GM12801 (cell line): ENCODE data around the gene PIH1D2.

Experiments used
- CTCF ChIP-seq: IDR thresholded peaks from one replicate; pipeline ENCODE4 v1.5.1; 2011; ENCODE audit warnings: control low read depth; ENCODE audit not compliant: insufficient read length; ENCODE audit errors: extremely low read depth

PIH1D2 gene

GRCh38 chr11:112073941-112074811 is at the start of gene PIH1D2, which contains the start of gene NKAPD1:
Gene PIH1D2 (minus strand): TSS chr11:112074017. CDS start chr11:112073174, 843 bp downstream.
Gene NKAPD1 (plus strand): TSS chr11:112074299. CDS start chr11:112075575, 1,276 bp downstream.
- TF ChIP-seq CTCF, result no peak

- TF ChIP-seq CTCF, result no peak
Measured at GRCh38 chr11:112123129-112123528, 49.3 kb upstream of the PIH1D2 start.

GRCh38 chr11:112121981-112122615 is 48.3 kb upstream of the PIH1D2 start:
- TF ChIP-seq CTCF, result no peak

- TF ChIP-seq CTCF, result no peak
Measured at GRCh38 chr11:112118176-112118575, 44.4 kb upstream of the PIH1D2 start.

- no peak for TF ChIP-seq CTCF
Measured at GRCh38 chr11:112115386-112115785, 41.6 kb upstream of the PIH1D2 start.

GRCh38 chr11:112114460-112114859 is 40.6 kb upstream of the PIH1D2 start:
- TF ChIP-seq CTCF, result no peak
